Adrenal gland (tissue), 12 donors: ENCODE data around the gene TBXA2R. TPM values are rescaled to one million over a fixed set of nuclear protein-coding genes. Genes with fewer than 3 reads are reported as not detected.

ENCODE experiments used
- DNase-seq, 7 donors: peaks; one replicate each; pipeline ENCODE4 v3.0.0-alpha.2; 2019 to 2020
- H3K27ac ChIP-seq, 5 donors: fragments of 200-600 bp; sonication (generic) in 4 of 5; 1 replicate in 3 of 5; 2 replicates in 2 of 5; pipeline versions ENCODE4 v1.5.1 to v1.8.0; 2016 to 2020; ENCODE audit warnings: mild to moderate bottlenecking in 1 of 5
- H3K27me3 ChIP-seq: fragments of 200-600 bp; 2 replicates; pipeline ENCODE4 v1.8.0; 2021
- H3K36me3 ChIP-seq, 2 donors: fragments of 200-600 bp; replicated peaks in 1 of 2; 1 replicate in 1 of 2; 2 replicates in 1 of 2; pipeline versions ENCODE4 v1.5.1 to v1.8.0; 2018 to 2022
- H3K4me1 ChIP-seq, 2 donors: fragments of 200-600 bp; replicated peaks in 1 of 2; 1 replicate in 1 of 2; 2 replicates in 1 of 2; pipeline versions ENCODE4 v1.5.1 to v1.8.0; 2018 to 2021
- H3K4me3 ChIP-seq, 4 donors: fragments of 200-600 bp; sonication (generic) in 3 of 4; one replicate each; pipeline ENCODE4 v1.5.1; 2016 to 2018
- H3K9me3 ChIP-seq, 3 donors: fragments of 200-600 bp; sonication (generic) in 1 of 3; replicated peaks in 1 of 3; 1 replicate in 2 of 3; 2 replicates in 1 of 3; pipeline versions ENCODE4 v1.5.1 to v1.8.0; 2016 to 2021
- POLR2A ChIP-seq, 2 donors: fragments of 450-650 bp; IDR thresholded peaks; one replicate each; pipeline ENCODE4 v1.6.1; 2017; ENCODE audit warnings: antibody characterized with exemption in 2 of 2, mild to moderate bottlenecking in 2 of 2, moderate library complexity in 1 of 2
- WGBS, 4 donors: extraction: QIAGEN DNeasy Blood & Tissue Kit in 2 of 4; methylation state at CpG; one replicate each; pipeline versions ENCODE4 v1.1.5 to v1.1.7; 2013 to 2017; 5-methylcytosine and 5-hydroxymethylcytosine counted together
- intact Hi-C, 2 donors: fragments of 100-400 bp; cut with DNase I; formaldehyde crosslinking; loops; one replicate each; pipeline versions ENCODE4 v1.14.1 to v1.15.0; 2022 to 2023
- polyA plus RNA-seq, 3 donors: library from polyadenylated mRNA; stranded (reverse); fragments of 200-250 nt in 2 of 3; fragments of 350-450 nt in 1 of 3; fragmentation: Illumina TruSeq in 1 of 3; extraction: RNeasy Lipid Tissue Mini Kit (QIAGEN cat#74804) in 1 of 3; gene quantifications; one replicate each; pipeline ENCODE4 v1.2.3, GENCODE V29; 2013 to 2014
- total RNA-seq, 9 donors: library from RNA; depleted of rRNA in 4 of 9; stranded (reverse); fragments of >200 nt in 4 of 9; fragments of 120-200 nt in 1 of 9; fragmentation: NEBNext Ultra II Directional in 1 of 9; extraction: Animal tissue kit (Norgen Biotek cat#: 25700) in 1 of 9; gene quantifications; one replicate each; pipeline versions ENCODE4 v1.1.0 to v1.2.4, GENCODE V29; 2013 to 2023
- TF ChIP-seq, protein P1 (sequence below), 6 experiments: fragments of 450-650 bp in 4 of 6; fragments of 200-600 bp in 2 of 6; sonication (generic) in 1 of 6; IDR thresholded peaks; 1 replicate in 5 of 6; 2 replicates in 1 of 6; pipeline versions ENCODE4 v1.5.1 to v1.8.0; 2016 to 2021; ENCODE audit warnings: antibody characterized with exemption in 6 of 6, mild to moderate bottlenecking in 2 of 6, moderate library complexity in 1 of 6
- donor health status: healthy with polysubstance abuse.
- donor health status: Bipolar disorder and iron deficiency.
- donor health status: DM: yes; HTN: yes; CAD: no.
- donor health status: DM: no; HTN: no; CAD: no.
- donor health status: DM: no; HTN: no; CAD: no.
- donor health status: DM: yes; HTN: yes; CAD: no.

TBXA2R gene
- total and polyA plus RNA-seq, 12 donors: 4.7 to 25.5 (median 12.4) TPM

DNA sequence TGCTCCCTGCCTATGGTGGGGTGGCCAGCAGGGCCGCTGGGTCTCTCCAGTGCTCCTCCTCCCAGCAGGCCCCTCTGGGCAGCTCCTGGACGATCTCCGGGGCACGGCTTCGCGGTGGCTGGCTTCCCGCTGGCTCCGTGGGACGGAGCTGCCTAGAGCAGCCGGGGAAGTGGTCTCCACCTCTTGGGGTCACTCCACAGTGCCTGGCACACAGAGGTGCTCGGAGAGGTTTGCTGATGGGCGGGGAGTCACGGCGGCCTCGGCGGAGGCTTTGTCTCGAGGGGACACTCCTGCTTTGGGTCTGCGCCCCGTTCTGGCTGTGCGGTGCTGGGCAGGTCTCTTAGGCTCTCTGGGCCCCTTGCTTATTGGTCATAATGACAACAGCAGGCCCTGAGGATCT lies 29.8 kb upstream of the TBXA2R start:
- H3K27ac ChIP-seq: no peak overlapping the region
- no peak for DNase-seq
- no peak overlapping the region for H3K4me3 ChIP-seq
- H3K9me3 ChIP-seq: no peaks in the 10 kb centered on the region
- H3K36me3 ChIP-seq: peaks cover 0 to 24% of the 10 kb centered on the region in 2 donors
- WGBS, 4 donors: 93 to 98% (median 95%) methylated on average over 12 to 20 of the region's 20 CpGs
- TF ChIP-seq, protein P1, sequence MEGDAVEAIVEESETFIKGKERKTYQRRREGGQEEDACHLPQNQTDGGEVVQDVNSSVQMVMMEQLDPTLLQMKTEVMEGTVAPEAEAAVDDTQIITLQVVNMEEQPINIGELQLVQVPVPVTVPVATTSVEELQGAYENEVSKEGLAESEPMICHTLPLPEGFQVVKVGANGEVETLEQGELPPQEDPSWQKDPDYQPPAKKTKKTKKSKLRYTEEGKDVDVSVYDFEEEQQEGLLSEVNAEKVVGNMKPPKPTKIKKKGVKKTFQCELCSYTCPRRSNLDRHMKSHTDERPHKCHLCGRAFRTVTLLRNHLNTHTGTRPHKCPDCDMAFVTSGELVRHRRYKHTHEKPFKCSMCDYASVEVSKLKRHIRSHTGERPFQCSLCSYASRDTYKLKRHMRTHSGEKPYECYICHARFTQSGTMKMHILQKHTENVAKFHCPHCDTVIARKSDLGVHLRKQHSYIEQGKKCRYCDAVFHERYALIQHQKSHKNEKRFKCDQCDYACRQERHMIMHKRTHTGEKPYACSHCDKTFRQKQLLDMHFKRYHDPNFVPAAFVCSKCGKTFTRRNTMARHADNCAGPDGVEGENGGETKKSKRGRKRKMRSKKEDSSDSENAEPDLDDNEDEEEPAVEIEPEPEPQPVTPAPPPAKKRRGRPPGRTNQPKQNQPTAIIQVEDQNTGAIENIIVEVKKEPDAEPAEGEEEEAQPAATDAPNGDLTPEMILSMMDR (IDR thresholded peaks at IDR 0.05): no peak
- no peak for TF ChIP-seq POLR2A (IDR thresholded peaks at IDR 0.05)
- H3K27me3 ChIP-seq: no peaks in the 10 kb centered on the region
- no peaks in the 10 kb centered on the region for H3K4me1 ChIP-seq
- intact Hi-C loops: no loop called here

DNA sequence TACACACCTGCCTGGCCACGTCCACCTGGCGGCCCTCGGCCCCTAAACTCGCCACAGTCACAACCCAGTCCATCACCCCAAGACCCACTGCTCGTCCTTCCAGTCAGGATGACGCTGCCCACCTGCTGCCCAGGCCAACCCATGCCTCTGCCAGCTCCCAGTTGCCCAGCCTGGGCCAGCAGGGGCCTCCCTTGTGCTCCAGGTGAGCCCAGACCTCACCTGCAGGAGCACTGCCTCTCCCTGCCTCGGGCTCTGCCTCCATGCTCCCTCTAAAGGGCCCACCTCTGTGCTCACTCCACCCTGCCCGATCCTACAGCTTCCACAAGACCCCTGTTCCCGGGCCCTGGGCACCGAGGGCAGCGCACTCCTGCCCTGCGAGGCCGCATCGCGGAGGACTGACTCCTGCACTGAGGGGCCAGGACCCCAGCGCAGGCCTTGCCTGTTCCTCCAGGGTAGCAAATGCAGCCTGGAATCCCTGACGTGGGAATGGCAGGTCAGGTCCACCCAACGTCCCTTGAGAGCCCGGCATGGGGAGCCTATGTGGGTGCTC lies 27.9 kb upstream of the TBXA2R start:
- no peak for DNase-seq
- H3K9me3 ChIP-seq: no peaks in the 10 kb centered on the region
- peaks cover 0 to 17% of the 10 kb centered on the region in 2 donors for H3K36me3 ChIP-seq
- TF ChIP-seq, protein P1 (IDR thresholded peaks at IDR 0.05): no peak
- no peak for TF ChIP-seq POLR2A (IDR thresholded peaks at IDR 0.05)
- intact Hi-C loops: no loop called here
- no peak overlapping the region for H3K4me3 ChIP-seq
- H3K27ac ChIP-seq: no peak overlapping the region
- H3K4me1 ChIP-seq: no peaks in the 10 kb centered on the region
- H3K27me3 ChIP-seq: no peaks in the 10 kb centered on the region
- 92 to 94% (median 93%) methylated on average over 10 to 19 of the region's 19 CpGs for WGBS, 4 donors

DNA sequence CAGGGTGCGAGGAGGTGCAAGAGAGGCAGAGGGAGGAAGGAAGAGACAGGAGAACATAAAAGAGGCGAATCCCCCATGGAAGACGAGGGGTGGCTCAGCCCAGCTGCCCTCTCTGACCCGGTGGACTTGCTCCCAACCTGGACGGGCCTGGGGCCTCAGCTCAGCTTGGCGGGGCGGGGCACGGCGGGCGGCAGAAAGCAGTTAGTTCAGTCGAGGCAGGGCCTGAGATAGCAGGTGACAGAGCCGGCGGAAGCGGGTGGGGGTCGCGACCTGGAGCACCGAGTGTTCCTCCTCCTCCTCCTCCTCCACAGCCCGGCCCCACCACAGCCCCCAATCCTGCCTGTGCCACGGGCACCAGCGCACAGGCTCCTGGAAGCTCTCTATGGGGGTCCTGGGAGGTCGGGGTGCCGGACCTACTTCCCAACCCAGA lies 26.9 kb upstream of the TBXA2R start:
- no peak for DNase-seq
- intact Hi-C loops: no loop called here
- H3K27me3 ChIP-seq: no peaks in the 10 kb centered on the region
- no peak overlapping the region for H3K4me3 ChIP-seq
- no peaks in the 10 kb centered on the region for H3K4me1 ChIP-seq
- H3K36me3 ChIP-seq: peaks cover 0 to 10% of the 10 kb centered on the region in 2 donors
- H3K27ac ChIP-seq: no peak overlapping the region
- TF ChIP-seq, protein P1 (IDR thresholded peaks at IDR 0.05): no peak
- WGBS, 4 donors: 83 to 96% (median 93%) methylated on average over 5 to 22 of the region's 22 CpGs
- no peaks in the 10 kb centered on the region for H3K9me3 ChIP-seq

DNA sequence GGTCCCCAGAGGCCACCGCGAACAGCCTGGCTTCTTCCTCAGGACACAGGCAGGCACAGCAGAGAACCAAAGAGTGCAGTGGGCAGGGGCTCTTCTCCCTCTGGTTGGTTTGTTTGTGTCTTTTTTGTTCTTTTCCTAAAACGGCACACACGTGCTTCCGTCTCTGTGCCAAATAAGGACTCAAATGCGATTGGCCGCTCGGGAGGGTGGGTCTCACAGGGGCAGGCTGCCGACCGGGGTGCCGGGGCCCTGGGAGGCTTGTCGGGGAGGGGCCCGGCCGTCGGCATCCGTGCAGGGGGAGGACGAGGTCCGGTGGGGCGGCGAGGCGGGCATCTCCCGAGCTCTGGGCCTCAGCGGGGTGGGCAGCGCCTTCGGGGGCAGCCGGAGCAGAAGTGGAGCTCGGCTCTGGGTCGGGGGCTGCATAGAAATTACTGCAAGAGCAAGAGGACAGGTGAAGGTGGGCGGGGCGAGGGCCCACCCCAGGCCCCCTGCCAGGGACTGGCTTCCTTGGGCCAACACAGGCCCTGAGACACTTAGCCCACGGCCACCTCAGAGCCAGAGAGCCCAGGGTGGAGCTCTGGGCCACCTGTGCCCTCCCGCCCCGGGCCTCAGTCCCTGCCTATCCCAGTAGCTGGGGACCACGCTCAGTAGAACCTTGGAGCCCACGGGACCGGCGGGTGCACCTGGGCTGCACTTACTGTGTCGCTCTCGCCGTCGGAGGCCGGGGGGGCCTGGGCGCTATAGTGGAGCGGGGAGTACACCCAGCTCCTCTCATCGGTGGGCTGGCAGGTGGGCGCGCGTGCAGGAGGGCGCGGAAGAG lies 26.3 kb upstream of the TBXA2R start:
- 89 to 90% (median 90%) methylated on average over 30 to 50 of the region's 50 CpGs for WGBS, 4 donors
- Histone ChIP-seq H3K36me3 (peaks cover 0 to 3% of the 10 kb centered on the region in 2 donors), H3K9me3 (no peaks in the 10 kb centered on the region), H3K4me3 (no peak overlapping the region), H3K27ac (no peak overlapping the region), H3K4me1 (no peaks in the 10 kb centered on the region), H3K27me3 (no peaks in the 10 kb centered on the region)
- intact Hi-C loops: no loop called here
- no peak for DNase-seq
- no peak for TF ChIP-seq POLR2A (IDR thresholded peaks at IDR 0.05)
- TF ChIP-seq, protein P1 (IDR thresholded peaks at IDR 0.05): no peak
